NCI-H446 (cell line): ENCODE measurements around the gene MTHFS.
"Not testable (repeated sequence)": the region's sequence is repeated elsewhere in the genome, so short reads cannot be mapped to it uniquely, and the experiment has no call there.

Source experiments
- DNase-seq, 2 experiments: peaks; one replicate each; lab custom pipeline; 2025; lab: John Stamatoyannopoulos, UW

Gene MTHFS

DNA sequence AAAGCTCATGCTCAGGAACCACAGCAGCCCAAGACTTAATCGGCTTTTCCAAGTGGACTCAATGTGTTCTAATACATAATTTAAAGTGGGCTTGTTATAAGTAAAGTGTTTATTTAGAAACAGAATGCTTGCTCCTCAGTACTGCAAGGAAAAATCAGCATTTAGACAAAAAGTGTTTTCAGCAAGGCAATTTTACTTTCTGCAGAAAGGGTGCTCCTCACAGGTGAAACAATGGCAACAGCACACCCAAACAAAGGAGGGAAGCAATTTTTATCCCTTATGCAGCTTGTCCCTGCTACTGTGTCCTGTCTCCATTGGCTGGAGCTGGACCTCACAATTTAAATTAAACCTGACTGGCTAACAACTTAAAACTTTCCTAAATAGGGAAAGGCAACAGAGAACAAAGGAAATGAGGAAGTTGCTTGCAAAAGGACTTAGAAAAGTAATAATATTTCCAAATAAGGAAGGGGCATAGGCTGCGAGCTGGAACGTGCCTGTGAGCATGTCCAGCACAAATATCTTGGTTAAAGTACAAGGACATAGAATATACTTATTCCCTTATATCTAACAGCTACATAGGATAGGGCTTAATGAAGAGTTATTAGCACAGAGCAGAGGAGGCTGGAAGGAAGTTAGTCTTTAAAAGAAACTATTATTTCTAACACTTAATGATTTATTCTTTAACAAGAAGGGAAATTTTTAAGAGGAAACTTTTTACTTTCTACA lies 19.1 kb upstream of the MTHFS start:
- DNase-seq: not testable (repeated sequence)

DNA sequence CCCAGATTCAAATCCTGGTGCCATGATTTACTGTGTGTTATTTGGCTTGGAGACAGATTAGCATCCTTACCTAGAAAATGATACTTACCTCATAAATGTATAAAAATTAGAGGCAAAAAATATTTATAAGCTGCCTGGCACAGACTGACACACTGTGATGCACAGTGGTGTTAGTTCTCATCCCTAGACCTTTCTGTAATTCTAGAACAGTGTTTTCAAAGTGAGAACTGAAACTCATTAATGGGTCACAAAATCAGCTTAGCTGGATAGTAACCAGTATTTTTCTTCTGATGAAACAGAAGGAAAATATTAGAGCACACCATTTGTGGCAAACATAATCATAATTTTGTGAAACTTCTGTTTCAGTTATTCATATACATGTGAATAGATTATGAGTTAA lies 17.9 kb upstream of the MTHFS start:
- no peak for DNase-seq

DNA sequence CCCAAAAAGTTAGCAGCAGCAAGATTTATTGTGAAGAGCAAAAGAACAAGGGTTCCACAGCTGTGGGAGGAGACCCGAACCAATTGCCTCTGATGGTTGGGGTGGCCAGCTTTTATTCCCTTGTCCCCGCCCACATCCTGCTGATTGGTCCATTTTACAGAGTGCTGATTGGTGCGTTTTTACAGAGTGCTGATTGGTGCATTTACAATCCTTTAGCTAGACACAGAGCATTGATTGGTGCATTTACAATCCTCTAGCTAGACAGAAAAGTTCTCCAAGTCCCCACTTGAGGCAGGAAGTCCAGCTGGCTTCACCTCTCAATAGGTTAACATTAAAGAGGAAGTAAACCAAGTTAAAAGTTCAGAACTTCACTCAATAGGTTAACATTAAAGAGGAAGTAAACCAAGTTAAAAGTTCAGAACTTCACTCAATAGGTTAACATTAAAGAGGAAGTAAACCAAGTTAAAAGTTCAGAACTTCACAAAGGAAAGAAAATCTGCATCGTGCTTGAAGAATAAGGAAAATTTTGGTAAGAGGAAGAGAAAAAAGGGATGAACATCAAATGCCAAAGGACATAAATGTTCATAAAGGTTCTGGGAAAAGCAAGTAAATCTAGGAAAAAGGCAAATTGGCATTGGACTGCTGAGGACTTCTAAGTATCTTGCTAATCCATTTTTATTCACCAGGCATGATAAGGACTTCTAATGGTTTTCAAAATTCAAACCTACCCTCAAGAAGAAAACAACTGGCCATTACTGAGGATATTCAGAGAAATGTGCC lies 12.9 kb upstream of the MTHFS start:
- not testable (repeated sequence) for DNase-seq

DNA sequence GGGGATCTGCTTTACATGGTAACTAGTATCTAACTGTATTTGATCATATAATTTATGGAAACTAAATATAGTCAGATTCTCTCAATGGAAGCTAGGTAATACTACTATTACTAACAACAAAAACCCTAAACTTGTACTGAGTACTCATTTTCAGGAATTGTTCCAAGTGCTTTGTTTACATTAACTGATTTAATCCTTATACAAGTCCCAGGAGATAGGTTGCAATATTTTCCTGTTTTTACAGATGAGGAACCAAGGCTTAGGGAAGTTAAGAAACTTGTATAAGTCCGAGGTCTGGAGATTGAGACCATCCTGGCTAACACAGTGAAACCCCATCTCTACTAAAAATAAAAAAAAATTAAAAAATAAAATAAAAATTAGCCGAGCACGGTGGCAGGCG lies 7.5 kb upstream of the MTHFS start:
- DNase-seq: no peak

DNA sequence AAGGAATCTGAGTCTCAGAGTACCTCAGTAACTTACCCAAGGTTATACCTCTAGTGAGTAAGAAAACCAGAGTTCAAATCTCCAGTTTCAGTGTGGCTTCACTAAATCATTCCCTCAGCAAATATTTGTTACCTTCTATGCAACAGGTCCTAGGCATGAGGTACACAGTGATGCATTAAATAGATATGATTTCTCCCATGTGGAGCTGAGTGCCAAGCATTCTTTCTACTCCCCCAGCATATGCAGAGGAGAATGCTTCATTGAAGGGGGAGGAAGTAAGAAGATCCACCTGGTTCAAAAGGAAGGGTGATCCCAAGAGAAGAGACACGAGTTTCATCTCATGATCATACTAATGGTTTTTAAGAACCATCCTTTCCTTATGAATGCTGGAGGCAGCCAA lies 6.8 kb upstream of the MTHFS start:
- no peak for DNase-seq

DNA sequence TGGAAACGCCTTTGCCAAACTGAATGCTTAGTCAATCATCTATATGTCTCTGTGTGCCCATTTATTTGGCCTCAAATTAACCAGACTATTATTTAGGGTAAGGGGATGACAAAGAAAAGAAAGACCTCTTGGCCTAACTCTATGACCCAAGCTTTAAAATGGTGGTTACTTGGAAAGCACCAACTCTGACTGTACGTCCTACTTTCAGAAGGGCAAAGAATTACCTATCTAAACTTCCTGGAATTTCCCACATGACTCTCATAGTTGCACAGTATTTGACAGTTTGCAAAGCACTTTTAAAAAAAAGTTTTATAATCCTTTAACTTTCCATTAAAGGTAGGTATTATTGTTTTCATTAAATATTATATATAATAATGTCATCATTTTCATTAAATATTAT lies 6.3 kb upstream of the MTHFS start:
- no peak for DNase-seq

DNA sequence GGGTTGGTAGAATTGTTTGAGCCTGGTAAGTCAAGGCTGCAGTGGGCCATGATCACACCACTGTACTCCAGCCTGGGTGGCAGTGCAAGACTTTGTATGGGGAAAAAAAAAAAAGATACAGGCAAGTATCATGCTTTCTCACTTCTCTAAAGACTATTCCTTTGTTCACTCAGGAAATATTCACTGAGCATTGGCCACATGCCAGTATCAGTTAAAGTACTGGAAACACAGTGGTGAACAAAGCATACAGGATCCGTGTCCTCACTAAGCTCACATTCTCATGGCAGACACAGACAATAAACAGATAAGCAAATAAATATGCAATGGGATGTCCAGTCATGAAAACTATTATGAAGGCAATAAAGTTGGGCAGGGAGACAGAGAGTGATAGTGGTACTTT lies 5.1 kb upstream of the MTHFS start:
- DNase-seq: no peak

DNA sequence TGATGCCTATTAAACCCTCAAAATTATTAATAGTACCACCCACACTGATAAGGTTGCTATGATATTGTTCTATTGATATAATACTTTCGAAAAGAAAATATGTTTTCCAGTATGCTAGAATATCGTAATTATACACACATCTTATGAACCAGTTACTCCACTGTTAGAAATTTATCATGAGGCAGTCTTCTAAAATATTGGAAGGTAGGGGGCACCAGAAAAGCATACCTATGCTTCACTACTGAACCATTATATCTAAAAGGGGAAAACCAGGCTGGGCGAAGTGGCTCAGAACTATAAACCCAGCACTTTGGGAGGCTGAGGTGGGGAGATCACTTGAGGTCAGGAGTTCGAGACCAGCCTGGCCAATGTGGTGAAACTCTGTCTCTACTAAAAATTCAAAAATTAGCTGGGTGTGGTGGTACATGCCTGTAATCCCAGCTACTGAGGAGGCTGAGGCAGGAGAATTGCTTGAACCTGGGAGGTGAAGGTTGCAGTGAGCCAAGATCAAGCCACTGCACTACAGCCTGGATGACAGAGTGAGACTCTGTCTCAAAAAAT lies 4.1 kb upstream of the MTHFS start:
- not testable (repeated sequence) for DNase-seq

DNA sequence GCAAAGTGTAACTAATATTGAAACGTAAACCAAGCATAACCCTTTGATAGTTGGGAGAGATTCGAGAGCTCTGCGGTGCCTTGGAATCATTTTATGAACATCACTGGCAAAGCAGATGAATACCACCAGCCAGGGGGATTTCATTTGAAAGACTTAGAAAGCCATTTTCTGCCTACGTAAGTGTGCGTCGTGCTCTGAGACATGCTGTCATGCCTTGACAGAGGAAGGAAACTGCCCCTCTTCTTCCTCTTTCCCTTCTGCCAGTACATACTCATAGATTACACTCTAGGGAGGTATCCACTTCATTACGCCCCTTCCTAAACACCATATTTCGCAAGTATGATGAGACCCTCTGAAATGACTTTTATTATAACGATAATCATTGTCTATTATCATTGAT lies 3.3 kb upstream of the MTHFS start:
- DNase-seq: no peak

DNA sequence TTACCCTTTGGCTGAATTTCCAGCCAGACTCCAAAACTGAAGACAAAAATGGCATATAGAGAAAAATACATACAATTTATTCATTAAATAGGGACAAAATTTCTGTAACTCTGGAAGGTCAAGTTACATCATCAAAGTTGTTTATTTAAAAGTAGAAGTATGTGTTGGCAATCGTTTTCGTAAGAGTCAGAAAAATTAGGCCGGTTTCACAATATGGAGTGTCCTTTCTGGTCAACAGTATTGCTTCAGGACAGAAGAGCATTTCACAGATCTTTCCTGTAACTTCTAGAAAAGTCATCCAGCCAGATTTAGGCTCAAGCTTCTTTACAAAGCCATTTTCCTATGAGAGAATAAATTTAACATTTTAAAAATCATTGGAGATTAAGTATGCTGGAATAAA lies 2.0 kb upstream of the MTHFS start:
- not testable (repeated sequence) for DNase-seq

DNA sequence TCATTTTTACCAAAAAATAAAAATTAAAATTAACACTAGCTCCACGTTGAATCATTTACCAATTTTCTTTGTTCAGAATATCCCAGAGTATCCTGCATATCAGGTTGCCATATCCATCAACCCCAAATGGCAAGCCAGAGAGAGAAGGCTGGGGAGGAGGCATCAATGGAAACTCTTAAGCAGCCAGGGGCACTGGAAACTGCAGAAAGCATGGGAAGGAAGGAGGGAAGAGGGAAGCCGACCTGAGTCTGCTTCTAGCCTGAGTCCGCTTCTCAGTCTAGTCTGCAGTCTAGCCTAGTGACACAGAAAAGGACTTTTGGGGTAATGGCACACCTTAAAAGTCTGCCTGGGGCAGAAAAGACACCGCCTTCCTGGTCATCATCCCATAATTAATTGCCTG lies 1.6 kb upstream of the MTHFS start:
- no peak for DNase-seq

DNA sequence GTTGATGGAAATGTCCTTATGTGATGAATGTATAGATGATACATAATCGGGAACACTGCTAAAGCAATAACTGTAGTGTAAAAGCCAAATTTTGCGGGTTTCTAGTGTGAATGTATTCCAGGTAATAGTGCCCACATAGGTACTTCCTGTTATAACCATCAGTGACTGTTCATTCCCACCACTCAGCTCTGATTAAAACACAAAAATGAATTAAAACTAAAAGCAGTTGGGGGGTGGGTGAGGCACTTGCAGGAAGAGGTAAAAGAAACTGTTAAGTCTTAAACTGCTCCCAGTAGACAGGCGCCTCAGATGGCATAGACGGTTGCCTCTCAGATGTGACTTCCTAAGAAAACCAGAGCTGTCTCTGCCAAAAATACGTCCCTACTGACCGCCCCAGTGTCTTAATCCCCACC lies 893 bp upstream of the MTHFS start:
- no peak for DNase-seq

DNA sequence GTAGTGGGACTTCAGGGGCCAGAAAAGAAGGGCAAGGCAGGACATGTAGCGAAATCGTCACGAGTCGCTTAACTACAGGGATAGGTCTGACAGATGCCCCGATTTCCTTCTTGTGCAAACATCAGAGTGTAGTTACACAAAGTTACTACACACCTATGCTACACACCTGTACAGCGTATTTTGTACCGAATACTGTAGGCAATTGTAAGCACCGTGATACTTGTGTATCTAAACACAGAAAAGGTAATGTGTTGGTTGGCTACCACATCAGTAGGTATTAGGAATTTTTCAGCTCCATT lies 515 bp upstream of the MTHFS start:
- no peak for DNase-seq

DNA sequence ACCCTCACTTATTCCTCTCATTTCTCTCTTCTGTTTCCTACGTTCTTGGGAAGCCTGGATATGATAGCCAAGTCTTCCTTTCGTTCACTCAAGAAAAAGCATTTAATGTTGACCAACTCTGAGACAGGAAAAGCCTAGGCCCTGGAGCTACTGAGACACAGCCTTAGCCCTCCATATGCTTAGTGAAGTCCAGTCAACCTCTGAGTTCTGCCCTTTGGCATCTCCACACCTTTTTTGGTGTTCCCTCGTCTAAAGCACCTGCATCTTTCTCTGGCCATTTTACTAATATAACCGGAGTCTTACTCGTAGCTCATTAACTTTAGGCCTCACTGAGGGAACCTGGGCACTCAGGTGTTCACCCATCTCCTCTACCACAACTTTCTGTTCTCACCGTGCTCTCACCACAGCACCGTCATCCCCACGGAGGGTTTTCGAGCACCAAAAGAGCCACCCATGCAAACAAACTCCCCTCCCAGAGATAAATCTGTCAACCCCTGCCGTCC lies 632 bp downstream of the MTHFS start:
- DNase-seq: no peak

DNA sequence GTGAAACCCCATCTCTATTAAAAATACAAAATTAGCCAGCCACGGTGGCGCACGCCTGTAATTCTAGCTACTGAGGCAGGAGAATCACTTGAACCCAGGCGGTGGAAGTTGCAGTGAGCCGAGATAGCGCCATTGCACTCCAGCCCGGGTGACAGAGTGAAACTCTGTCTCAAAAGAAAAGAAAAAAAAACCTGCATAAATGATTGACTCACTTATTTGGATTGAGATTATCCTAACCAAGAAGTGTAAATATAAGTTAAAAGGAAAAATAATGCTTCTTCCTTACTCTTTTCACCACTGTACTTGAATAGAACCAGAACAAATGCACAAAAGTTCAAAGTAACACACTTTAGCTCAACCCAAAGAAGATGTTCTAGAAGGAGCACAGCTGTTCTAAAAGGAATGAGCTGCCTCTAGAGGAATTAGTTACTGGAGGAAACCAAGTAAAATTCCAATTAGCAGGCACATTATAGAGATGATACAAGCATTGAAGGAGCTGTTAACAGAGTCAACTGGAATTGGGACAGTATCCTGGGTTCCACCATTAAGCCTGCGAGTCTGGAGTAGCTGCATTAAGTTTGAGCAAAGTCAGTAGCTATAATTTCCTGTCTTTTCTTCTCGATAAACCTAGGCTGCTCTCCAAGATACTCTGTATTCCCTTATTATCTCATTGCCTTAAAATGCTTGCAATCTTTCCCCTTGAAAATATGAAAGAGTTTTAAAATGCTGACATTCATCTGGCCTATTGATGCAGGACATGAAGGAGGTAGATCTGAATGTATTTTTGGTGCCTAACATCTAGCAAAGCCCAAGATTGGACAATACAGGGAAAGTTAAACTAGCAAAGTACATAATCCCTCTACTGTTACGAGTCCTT lies 9.5 kb downstream of the MTHFS start:
- DNase-seq: no peak

DNA sequence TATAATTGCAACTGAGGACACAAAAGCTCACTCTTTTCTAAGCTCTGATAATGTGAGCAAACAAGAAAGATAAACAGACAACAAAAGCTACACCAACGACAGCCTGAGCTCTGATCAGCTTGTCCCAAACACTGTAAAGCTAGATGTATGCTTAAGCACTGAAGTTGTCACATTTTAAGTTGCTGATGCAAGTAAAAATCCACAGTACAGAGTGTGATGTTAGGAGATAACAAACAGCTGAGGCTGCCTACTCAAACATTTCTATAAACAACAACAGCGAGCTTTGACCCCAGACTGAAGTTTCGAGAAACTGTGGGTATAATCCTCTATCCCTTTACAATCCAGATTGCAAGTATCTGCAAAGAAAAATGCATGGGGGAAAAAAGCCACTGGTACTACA lies 10.7 kb downstream of the MTHFS start:
- DNase-seq: no peak

DNA sequence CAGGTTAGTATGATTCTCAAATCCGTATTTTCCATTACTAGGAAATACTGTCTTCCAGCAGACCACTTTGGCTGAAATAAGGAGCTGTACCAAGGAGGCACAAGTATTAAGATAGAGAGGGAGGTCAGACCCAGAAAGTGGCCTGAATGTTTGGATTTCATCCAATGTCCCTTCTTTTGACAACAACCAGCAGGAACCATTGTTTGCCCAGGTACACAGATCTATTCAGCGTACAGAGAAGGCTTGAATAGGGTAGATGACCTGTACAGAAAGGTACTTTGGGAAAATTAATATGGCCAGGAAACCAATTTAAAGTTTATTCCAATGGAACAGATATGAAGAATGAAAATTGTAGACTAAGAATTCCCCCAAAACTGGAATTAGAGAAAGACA lies 12.6 kb downstream of the MTHFS start:
- DNase-seq: no peak

DNA sequence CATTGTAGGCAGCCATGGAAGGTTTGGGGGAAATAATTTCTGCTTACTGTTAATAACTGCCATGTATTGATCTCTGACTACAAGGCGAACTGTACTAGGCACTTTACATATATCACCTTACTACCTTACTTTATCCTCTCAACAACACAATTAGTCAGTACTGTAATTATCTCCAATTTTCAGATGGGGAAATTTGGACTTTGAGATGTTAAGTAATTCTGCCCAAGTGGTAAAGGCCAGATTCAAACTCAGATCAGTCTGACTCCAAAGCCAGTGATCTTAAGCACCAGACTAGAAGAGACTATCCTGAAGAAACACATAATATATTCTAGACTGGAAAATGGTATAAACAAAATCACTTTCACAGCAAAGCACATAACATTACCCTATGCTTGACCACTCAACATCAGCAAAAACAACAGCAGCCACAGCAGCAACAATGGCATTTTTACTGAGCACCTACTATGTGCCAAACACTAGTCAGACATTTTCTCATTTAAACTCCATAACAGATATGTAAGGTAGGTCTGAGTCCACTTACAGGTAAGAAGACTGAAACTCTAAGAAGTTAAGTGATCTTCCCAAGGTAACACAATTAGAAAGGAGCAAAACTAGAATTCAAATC lies 13.1 kb downstream of the MTHFS start:
- no peak for DNase-seq

DNA sequence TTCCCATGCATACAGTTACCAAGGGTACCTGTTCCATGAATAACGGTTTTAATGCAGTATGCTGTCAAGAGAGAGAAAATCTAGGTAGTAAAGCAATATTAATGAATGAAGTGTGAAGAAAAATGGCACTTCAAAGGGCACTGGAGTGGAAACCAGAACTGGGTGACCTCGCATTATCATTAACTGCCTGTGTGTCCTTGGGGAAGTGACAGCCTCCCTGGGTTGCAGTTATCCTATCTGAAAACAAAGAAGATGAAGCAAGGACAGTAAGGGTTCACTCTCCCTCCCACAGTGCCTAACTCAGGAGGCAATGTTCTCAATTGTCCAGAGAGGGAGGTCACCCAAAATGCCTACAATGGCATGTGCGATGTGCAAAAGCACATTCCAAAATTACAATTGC lies 15.1 kb downstream of the MTHFS start:
- no peak for DNase-seq

DNA sequence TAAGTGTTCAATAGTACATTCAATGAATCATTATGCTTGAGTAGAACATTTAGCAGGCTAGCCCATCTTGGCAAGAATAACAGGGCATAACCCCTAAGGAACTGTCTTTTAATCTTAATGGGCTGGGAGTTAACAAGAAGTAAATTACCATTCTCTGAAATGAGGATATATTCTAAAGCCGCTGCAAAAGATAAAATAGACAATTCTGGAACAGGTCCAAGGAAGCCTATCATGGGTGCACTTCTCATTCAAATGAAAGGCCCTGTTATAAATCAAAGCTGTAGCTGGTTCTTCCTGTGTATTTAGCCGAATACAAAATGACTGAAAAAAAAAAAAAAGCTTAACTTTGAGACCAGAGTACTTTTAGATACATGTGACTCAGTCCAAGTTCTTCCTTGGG lies 15.6 kb downstream of the MTHFS start:
- no peak for DNase-seq

DNA sequence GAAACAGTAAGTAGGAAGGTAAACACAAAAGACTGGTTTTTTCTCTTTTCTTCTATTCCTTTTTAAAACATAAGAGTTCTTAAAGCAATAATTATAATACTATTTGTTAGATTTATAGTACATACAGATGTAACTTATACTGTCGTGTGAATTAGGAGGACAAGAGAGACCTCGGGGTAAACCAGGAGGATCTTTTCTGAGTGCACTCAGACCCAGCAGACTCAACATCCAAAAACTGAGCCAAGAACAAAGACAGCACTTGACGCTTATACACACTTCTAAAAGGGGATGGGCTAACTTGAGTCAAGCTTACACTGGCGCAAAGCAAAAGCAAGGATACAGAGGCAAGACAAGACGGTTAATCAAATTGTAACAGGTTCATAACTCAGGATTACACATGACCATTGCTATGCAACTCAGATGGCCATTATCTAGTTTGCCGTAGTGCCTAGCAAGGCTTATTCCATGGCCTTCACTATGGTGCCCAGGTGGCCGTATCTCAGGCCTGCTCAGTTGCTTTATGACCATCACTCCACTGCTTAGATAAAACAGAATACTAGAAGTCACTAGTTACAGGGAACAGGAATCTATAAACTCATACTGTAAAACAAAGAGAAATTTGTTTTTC lies 18.6 kb downstream of the MTHFS start:
- no peak for DNase-seq

DNA sequence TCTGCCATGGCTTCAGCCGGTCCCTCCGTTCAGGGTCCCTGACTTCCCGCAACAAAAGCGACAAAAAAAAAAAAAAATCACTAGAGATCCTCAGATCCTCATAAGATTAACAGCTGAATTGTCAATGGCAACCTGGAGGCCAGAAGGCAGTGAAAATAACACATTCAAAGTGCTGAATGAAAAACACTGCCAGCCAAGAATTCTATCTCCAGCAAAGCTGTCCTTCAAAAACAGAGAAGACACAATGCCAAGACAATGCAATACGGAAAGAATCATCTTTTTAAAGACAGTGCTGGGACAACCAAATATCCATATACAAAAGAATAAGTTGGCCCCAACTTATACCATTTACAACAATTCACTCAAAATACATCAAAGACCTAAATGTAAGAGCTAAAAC lies 21.6 kb downstream of the MTHFS start:
- no peak for DNase-seq
